ENCODE results near the gene SPNS2. TPM values are rescaled to one million over a fixed set of nuclear protein-coding genes. Genes with fewer than 3 reads are reported as not detected.

Gene SPNS2
- polyA plus RNA-seq, 1 donor (not counting 4 experiments of a cell fraction or from before 2014, with no cell fraction given), result 0.10 TPM

- no peak overlapping the region for H3K27ac ChIP-seq (ENCODE audit: control insufficient read depth, insufficient read depth, low read length)
- no peak overlapping the region for H3K9ac ChIP-seq (ENCODE audit: control insufficient read depth, extremely low read depth, insufficient read depth, low read length)
- dilution Hi-C loops (cut with MboI; ENCODE audit: extremely low pct_ligation_motif_present, low sequenced_read_pairs), result no loop called here
- TF ChIP-seq, protein P1, sequence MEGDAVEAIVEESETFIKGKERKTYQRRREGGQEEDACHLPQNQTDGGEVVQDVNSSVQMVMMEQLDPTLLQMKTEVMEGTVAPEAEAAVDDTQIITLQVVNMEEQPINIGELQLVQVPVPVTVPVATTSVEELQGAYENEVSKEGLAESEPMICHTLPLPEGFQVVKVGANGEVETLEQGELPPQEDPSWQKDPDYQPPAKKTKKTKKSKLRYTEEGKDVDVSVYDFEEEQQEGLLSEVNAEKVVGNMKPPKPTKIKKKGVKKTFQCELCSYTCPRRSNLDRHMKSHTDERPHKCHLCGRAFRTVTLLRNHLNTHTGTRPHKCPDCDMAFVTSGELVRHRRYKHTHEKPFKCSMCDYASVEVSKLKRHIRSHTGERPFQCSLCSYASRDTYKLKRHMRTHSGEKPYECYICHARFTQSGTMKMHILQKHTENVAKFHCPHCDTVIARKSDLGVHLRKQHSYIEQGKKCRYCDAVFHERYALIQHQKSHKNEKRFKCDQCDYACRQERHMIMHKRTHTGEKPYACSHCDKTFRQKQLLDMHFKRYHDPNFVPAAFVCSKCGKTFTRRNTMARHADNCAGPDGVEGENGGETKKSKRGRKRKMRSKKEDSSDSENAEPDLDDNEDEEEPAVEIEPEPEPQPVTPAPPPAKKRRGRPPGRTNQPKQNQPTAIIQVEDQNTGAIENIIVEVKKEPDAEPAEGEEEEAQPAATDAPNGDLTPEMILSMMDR (optimal IDR thresholded peaks at IDR 0.05 in 1 of 3, IDR thresholded peaks at IDR 0.05 in 1 of 3, conservative IDR thresholded peaks at IDR 0.05 in 1 of 3; ENCODE audit: extremely low read depth in 1 of 3, insufficient read depth in 2 of 3, low read length in 3 of 3), result no peak
- TF ChIP-seq EZH2 (IDR thresholded peaks at IDR 0.05; ENCODE audit: low read length), result no peak
- no peak overlapping the region for H3K4me2 ChIP-seq (ENCODE audit: control insufficient read depth, extremely low read depth, insufficient read depth, low read depth, low read length)
- H2AFZ ChIP-seq (ENCODE audit: control insufficient read depth, low read length), result no peak overlapping the region
- no peaks in the 10 kb centered on the region for H3K79me2 ChIP-seq (ENCODE audit: control insufficient read depth, insufficient read depth, low read length)
- no peak overlapping the region for H3K4me3 ChIP-seq (ENCODE audit: control insufficient read depth in 2 of 3, extremely low read depth in 1 of 3, insufficient read depth in 2 of 3, low read depth in 1 of 3, low read length in 3 of 3)
- no peaks in the 10 kb centered on the region for H4K20me1 ChIP-seq (ENCODE audit: control insufficient read depth, extremely low read depth, insufficient read depth, low read length)
- DNase-seq (ENCODE audit: low read depth, low spot score) (no peak), FAIRE-seq (no peak)
- no peaks in the 10 kb centered on the region for H3K9me1 ChIP-seq (ENCODE audit: control insufficient read depth, extremely low read depth, insufficient read depth, low read length)
- H3K4me1 ChIP-seq (ENCODE audit: control insufficient read depth, extremely low read depth, insufficient read depth, low read length), result no peaks in the 10 kb centered on the region
- H3K9me3 ChIP-seq (ENCODE audit: control insufficient read depth, low read depth, low read length), result no peaks in the 10 kb centered on the region
- H3K36me3 ChIP-seq (ENCODE audit: control insufficient read depth in 2 of 2, extremely low read depth in 1 of 2, insufficient read depth in 2 of 2, low read length in 2 of 2), result no peaks in the 10 kb centered on the region
- no peaks in the 10 kb centered on the region for H3K27me3 ChIP-seq (ENCODE audit: control insufficient read depth, extremely low read depth, insufficient read depth, low read length)
Measured at GRCh38 chr17:4465786-4466185, 32.9 kb upstream of the SPNS2 start.

DNA sequence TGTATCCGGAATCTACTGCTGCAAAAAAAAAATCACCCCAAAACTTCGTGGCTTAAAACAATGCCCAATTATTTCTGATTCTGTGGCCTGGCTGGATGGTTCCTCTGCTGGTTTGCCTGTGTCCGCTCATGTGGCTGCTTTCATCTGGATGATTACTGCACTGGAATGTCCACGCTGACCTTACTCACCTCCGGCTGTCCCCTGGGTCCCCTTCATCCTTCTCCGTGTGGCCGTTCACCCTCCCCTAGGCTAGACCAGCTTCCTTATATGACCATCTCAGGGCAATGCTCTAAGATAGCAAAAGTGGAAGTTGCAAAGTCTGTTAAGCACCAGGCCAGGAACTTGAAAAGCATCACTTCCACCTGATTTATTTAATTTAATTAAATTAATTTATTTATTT is 31.4 kb upstream of the SPNS2 start:
- H3K79me2 ChIP-seq (ENCODE audit: control insufficient read depth, insufficient read depth, low read length), result no peaks in the 10 kb centered on the region
- TF ChIP-seq, protein P1 (optimal IDR thresholded peaks at IDR 0.05 in 1 of 3, IDR thresholded peaks at IDR 0.05 in 1 of 3, conservative IDR thresholded peaks at IDR 0.05 in 1 of 3; ENCODE audit: extremely low read depth in 1 of 3, insufficient read depth in 2 of 3, low read length in 3 of 3), result no peak
- TF ChIP-seq EZH2 (IDR thresholded peaks at IDR 0.05; ENCODE audit: low read length), result no peak
- no peaks in the 10 kb centered on the region for H4K20me1 ChIP-seq (ENCODE audit: control insufficient read depth, extremely low read depth, insufficient read depth, low read length)
- no peak overlapping the region for H3K9ac ChIP-seq (ENCODE audit: control insufficient read depth, extremely low read depth, insufficient read depth, low read length)
- H3K4me1 ChIP-seq (ENCODE audit: control insufficient read depth, extremely low read depth, insufficient read depth, low read length), result no peaks in the 10 kb centered on the region
- H3K4me2 ChIP-seq (ENCODE audit: control insufficient read depth, extremely low read depth, insufficient read depth, low read depth, low read length), result no peak overlapping the region
- no peak for FAIRE-seq
- no peaks in the 10 kb centered on the region for H3K9me3 ChIP-seq (ENCODE audit: control insufficient read depth, low read depth, low read length)
- no peaks in the 10 kb centered on the region for H3K36me3 ChIP-seq (ENCODE audit: control insufficient read depth in 2 of 2, extremely low read depth in 1 of 2, insufficient read depth in 2 of 2, low read length in 2 of 2)
- dilution Hi-C loops (cut with MboI; ENCODE audit: extremely low pct_ligation_motif_present, low sequenced_read_pairs), result no loop called here
- no peak overlapping the region for H3K27ac ChIP-seq (ENCODE audit: control insufficient read depth, insufficient read depth, low read length)
- no peak for DNase-seq (ENCODE audit: low read depth, low spot score)
- no peak overlapping the region for H3K4me3 ChIP-seq (ENCODE audit: control insufficient read depth in 2 of 3, extremely low read depth in 1 of 3, insufficient read depth in 2 of 3, low read depth in 1 of 3, low read length in 3 of 3)
- no peak overlapping the region for H2AFZ ChIP-seq (ENCODE audit: control insufficient read depth, low read length)
- no peaks in the 10 kb centered on the region for H3K27me3 ChIP-seq (ENCODE audit: control insufficient read depth, extremely low read depth, insufficient read depth, low read length)
- no peaks in the 10 kb centered on the region for H3K9me1 ChIP-seq (ENCODE audit: control insufficient read depth, extremely low read depth, insufficient read depth, low read length)
